ENCODE results near the gene LDHA.

- TF ChIP-seq ZNF121 (tag by site-specific recombination; IDR thresholded peaks at IDR 0.05) (no peak), CTCF (tag by site-specific recombination; IDR thresholded peaks at IDR 0.05) (no peak)
Observed at GRCh38 chr11:18390088-18390487, 4.3 kb upstream of the LDHA start.
